H9 (cell line): Measurements from ENCODE around the gene KY. TPM values are rescaled to one million over a fixed set of nuclear protein-coding genes. Genes with fewer than 3 reads are reported as not detected.

Experiments
- DNase-seq: peaks from one replicate; pipeline ENCODE4 v3.0.0-alpha.2; 2017
- H2AFZ ChIP-seq: one replicate; pipeline ENCODE4 v1.6.1; 2013; ENCODE audit warnings: mild to moderate bottlenecking, low read length, control low read depth, moderate library complexity
- H2AK5ac ChIP-seq: 2 replicates; pipeline ENCODE4 v1.6.1; 2013; ENCODE audit warnings: low read length, control low read depth, mixed read lengths; ENCODE audit not compliant: insufficient read length
- H2BK120ac ChIP-seq: one replicate; pipeline ENCODE4 v1.6.1; 2013; ENCODE audit warnings: low read depth, mild to moderate bottlenecking, low read length, control low read depth, inconsistent platforms; ENCODE audit not compliant: poor library complexity, severe bottlenecking
- H2BK12ac ChIP-seq: 2 replicates; pipeline ENCODE4 v1.6.1; 2013; ENCODE audit warnings: low read length, control low read depth, mixed read lengths, low read depth; ENCODE audit not compliant: insufficient read length
- H2BK15ac ChIP-seq: 2 replicates; pipeline ENCODE4 v1.6.1; 2013; ENCODE audit warnings: low read depth, low read length, control low read depth
- H2BK20ac ChIP-seq: one replicate; pipeline ENCODE4 v1.6.1; 2013; ENCODE audit warnings: low read depth, mild to moderate bottlenecking, low read length, control low read depth, inconsistent platforms; ENCODE audit not compliant: poor library complexity, severe bottlenecking
- H2BK5ac ChIP-seq: 2 replicates; pipeline ENCODE4 v1.6.1; 2013; ENCODE audit warnings: low read length, control low read depth, mixed read lengths; ENCODE audit not compliant: insufficient read length
- H3K14ac ChIP-seq: 2 replicates; pipeline ENCODE4 v1.6.1; 2013; ENCODE audit warnings: low read length, control low read depth; ENCODE audit not compliant: insufficient read depth
- H3K18ac ChIP-seq: 2 replicates; pipeline ENCODE4 v1.6.1; 2013; ENCODE audit warnings: low read depth, mild to moderate bottlenecking, mixed read lengths, low read length, control low read depth; ENCODE audit not compliant: insufficient read length
- H3K23ac ChIP-seq: 2 replicates; pipeline ENCODE4 v1.6.1; 2013; ENCODE audit warnings: low read length, control low read depth, mixed read lengths, low read depth; ENCODE audit not compliant: insufficient read length
- H3K23me2 ChIP-seq: 2 replicates; pipeline ENCODE4 v1.6.1; 2013; ENCODE audit warnings: low read depth, mild to moderate bottlenecking, mixed read lengths, low read length, control low read depth; ENCODE audit not compliant: insufficient read length, poor library complexity, severe bottlenecking
- H3K27ac ChIP-seq: 2 replicates; pipeline ENCODE4 v1.5.1; 2013; ENCODE audit warnings: low read length, control low read depth, mixed read lengths, low read depth; ENCODE audit not compliant: insufficient read length
- H3K27me3 ChIP-seq: 2 replicates; pipeline ENCODE4 v1.6.1; 2013; ENCODE audit warnings: low read length, control low read depth, inconsistent platforms; ENCODE audit not compliant: insufficient read depth
- H3K4ac ChIP-seq: 2 replicates; pipeline ENCODE4 v1.6.1; 2013; ENCODE audit warnings: low read depth, mild to moderate bottlenecking, control low read depth, inconsistent platforms, low read length, moderate library complexity
- H3K4me1 ChIP-seq: 2 replicates; pipeline ENCODE4 v1.6.1; 2013; ENCODE audit warnings: low read length, control low read depth, inconsistent platforms; ENCODE audit not compliant: insufficient read depth
- H3K4me2 ChIP-seq: 2 replicates; pipeline ENCODE4 v1.6.1; 2013; ENCODE audit warnings: low read length, control low read depth, mixed read lengths; ENCODE audit not compliant: insufficient read length, insufficient read depth
- H3K56ac ChIP-seq: 2 replicates; pipeline ENCODE4 v1.6.1; 2013; ENCODE audit warnings: low read depth, mild to moderate bottlenecking, mixed read lengths, low read length, control low read depth; ENCODE audit not compliant: insufficient read length
- H3K79me1 ChIP-seq: 2 replicates; pipeline ENCODE4 v1.6.1; 2013; ENCODE audit warnings: low read depth, mild to moderate bottlenecking, moderate library complexity, low read length, control low read depth, inconsistent platforms; ENCODE audit not compliant: insufficient read depth, poor library complexity, severe bottlenecking
- H3K79me2 ChIP-seq: 2 replicates; pipeline ENCODE4 v1.6.1; 2013; ENCODE audit warnings: low read length, control low read depth, inconsistent platforms; ENCODE audit not compliant: insufficient read depth
- H3K9ac ChIP-seq: 2 replicates; pipeline ENCODE4 v1.6.1; 2013; ENCODE audit warnings: low read length, control low read depth, mixed read lengths; ENCODE audit not compliant: insufficient read length; ENCODE audit errors: extremely low read depth
- H3K9me3 ChIP-seq: one replicate; pipeline ENCODE4 v1.6.1; 2013; ENCODE audit warnings: low read depth, low read length, inconsistent platforms; ENCODE audit not compliant: control insufficient read depth
- H3T11ph ChIP-seq: one replicate; pipeline ENCODE4 v1.6.1; 2013; ENCODE audit warnings: mild to moderate bottlenecking, low read length, control low read depth, inconsistent platforms
- H4K20me1 ChIP-seq: one replicate; pipeline ENCODE4 v1.6.1; 2013; ENCODE audit not compliant: control insufficient read depth, insufficient read length, insufficient read depth
- H4K5ac ChIP-seq: 2 replicates; pipeline ENCODE4 v1.6.1; 2013; ENCODE audit warnings: low read depth, mild to moderate bottlenecking, mixed read lengths, low read length, control low read depth; ENCODE audit not compliant: insufficient read length
- H4K8ac ChIP-seq: replicated peaks from 2 replicates; pipeline ENCODE4 v1.6.1; 2013; ENCODE audit warnings: low read length, control low read depth, mixed read lengths, low read depth; ENCODE audit not compliant: insufficient read length
- H4K91ac ChIP-seq: 2 replicates; pipeline ENCODE4 v1.6.1; 2013; ENCODE audit warnings: low read depth, mild to moderate bottlenecking, moderate library complexity, mixed read lengths, low read length, control low read depth; ENCODE audit not compliant: insufficient read length
- H3K27ac Mint-ChIP-seq, 3 experiments: 2 replicates in 2 of 3; 3 replicates in 1 of 3; pipeline ENCODE4 v1.8.0; 2020 to 2021; ENCODE audit warnings: mixed read lengths in 3 of 3, mild to moderate bottlenecking in 1 of 3, moderate library complexity in 1 of 3
- H3K27me3 Mint-ChIP-seq: 2 replicates; pipeline ENCODE4 v1.8.0; 2021; ENCODE audit warnings: low read depth, mild to moderate bottlenecking, moderate library complexity, mixed read lengths
- H3K36me3 Mint-ChIP-seq, 3 experiments: 2 replicates in 2 of 3; 3 replicates in 1 of 3; pipeline ENCODE4 v1.8.0; 2020 to 2021; ENCODE audit warnings: low read depth in 3 of 3, mixed read lengths in 3 of 3; ENCODE audit not compliant: insufficient read depth in 1 of 3
- H3K4me1 Mint-ChIP-seq, 2 experiments: 2 replicates each; pipeline ENCODE4 v1.8.0; 2020; ENCODE audit warnings: mixed read lengths in 2 of 2
- H3K4me3 Mint-ChIP-seq, 2 experiments: 2 replicates in 1 of 2; 3 replicates in 1 of 2; pipeline ENCODE4 v1.8.0; 2020 to 2021; ENCODE audit warnings: mild to moderate bottlenecking in 2 of 2, mixed read lengths in 2 of 2, moderate library complexity in 1 of 2
- H3K9me3 Mint-ChIP-seq, 2 experiments: 2 replicates in 1 of 2; 3 replicates in 1 of 2; pipeline ENCODE4 v1.8.0; 2020; ENCODE audit warnings: mild to moderate bottlenecking in 2 of 2, mixed read lengths in 2 of 2, moderate library complexity in 1 of 2
- WGBS: extraction: QIAGEN DNeasy Blood & Tissue Kit; methylation state at CpG from one replicate; pipeline ENCODE4 v1.1.7; 2013; ENCODE audit warnings: missing lambda C conversion rate, low lambda C conversion rate, mixed read lengths; ENCODE audit not compliant: insufficient read length; ENCODE audit errors: extremely low coverage; 5-methylcytosine and 5-hydroxymethylcytosine counted together
- total RNA-seq: library from RNA; stranded (reverse); gene quantifications from 2 replicates; pipeline ENCODE4 v1.2.1, GENCODE V29; 2021
- TF ChIP-seq, protein P1 (sequence below): fragments of 200-600 bp; sonication (generic); conservative IDR thresholded peaks from 3 replicates; pipeline ENCODE4 v1.8.0; 2021; ENCODE audit warnings: antibody characterized with exemption, mild to moderate bottlenecking

Gene KY
- total RNA-seq, 1 experiment from 2014 or later = not detected

- no peak overlapping the region for H3K23ac ChIP-seq
- WGBS = no CpG with 5 or more reads among the region's 3 CpGs
- H4K5ac ChIP-seq = no peak overlapping the region
- H3K9me3 ChIP-seq = no peaks in the 10 kb centered on the region
- H2AK5ac ChIP-seq = no peak overlapping the region
- no peak overlapping the region for H4K8ac ChIP-seq
- peaks cover 13% of the 10 kb centered on the region for H3K27me3 Mint-ChIP-seq
- no peak overlapping the region for H2BK12ac ChIP-seq
- H2BK5ac ChIP-seq = no peak overlapping the region
- H3K27ac Mint-ChIP-seq = no peak overlapping the region
- no peak for DNase-seq
- H3K79me1 ChIP-seq = no peaks in the 10 kb centered on the region
- peaks cover 3 to 20% of the 10 kb centered on the region in 2 experiments; a peak in 4 of 5 replicates for H3K9me3 Mint-ChIP-seq
- no peak overlapping the region for H3K4me2 ChIP-seq
- peaks cover 0 to 4% of the 10 kb centered on the region in 2 experiments; a peak in 2 of 4 replicates for H3K4me1 Mint-ChIP-seq
- no peak overlapping the region for H3K14ac ChIP-seq
- H4K91ac ChIP-seq = no peak overlapping the region
- no peak overlapping the region for H3K27ac ChIP-seq
- no peak overlapping the region for H2BK15ac ChIP-seq
- H3K36me3 Mint-ChIP-seq = peaks cover 0 to 8% (median 3%) of the 10 kb centered on the region in 3 experiments; a peak in 2 of 7 replicates
- no peak overlapping the region for H3K4ac ChIP-seq
- H3T11ph ChIP-seq = no peak overlapping the region
- H2BK20ac ChIP-seq = no peak overlapping the region
- no peak overlapping the region for H3K9ac ChIP-seq
- H3K4me3 Mint-ChIP-seq = no peak overlapping the region
- H3K56ac ChIP-seq = no peak overlapping the region
- H4K20me1 ChIP-seq = no peaks in the 10 kb centered on the region
- H3K79me2 ChIP-seq = no peaks in the 10 kb centered on the region
- H2BK120ac ChIP-seq = no peak overlapping the region
- no peaks in the 10 kb centered on the region for H3K27me3 ChIP-seq
- H3K23me2 ChIP-seq = no peaks in the 10 kb centered on the region
- no peak overlapping the region for H3K18ac ChIP-seq
- H2AFZ ChIP-seq = no peak overlapping the region
- H3K4me1 ChIP-seq = no peaks in the 10 kb centered on the region
- TF ChIP-seq, protein P1, sequence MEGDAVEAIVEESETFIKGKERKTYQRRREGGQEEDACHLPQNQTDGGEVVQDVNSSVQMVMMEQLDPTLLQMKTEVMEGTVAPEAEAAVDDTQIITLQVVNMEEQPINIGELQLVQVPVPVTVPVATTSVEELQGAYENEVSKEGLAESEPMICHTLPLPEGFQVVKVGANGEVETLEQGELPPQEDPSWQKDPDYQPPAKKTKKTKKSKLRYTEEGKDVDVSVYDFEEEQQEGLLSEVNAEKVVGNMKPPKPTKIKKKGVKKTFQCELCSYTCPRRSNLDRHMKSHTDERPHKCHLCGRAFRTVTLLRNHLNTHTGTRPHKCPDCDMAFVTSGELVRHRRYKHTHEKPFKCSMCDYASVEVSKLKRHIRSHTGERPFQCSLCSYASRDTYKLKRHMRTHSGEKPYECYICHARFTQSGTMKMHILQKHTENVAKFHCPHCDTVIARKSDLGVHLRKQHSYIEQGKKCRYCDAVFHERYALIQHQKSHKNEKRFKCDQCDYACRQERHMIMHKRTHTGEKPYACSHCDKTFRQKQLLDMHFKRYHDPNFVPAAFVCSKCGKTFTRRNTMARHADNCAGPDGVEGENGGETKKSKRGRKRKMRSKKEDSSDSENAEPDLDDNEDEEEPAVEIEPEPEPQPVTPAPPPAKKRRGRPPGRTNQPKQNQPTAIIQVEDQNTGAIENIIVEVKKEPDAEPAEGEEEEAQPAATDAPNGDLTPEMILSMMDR = no peak
Measured at GRCh38 chr3:134579141-134579665, 71.6 kb downstream of the KY start.
